ENCODE data around the gene ANTXRL. TPM values are rescaled to one million over a fixed set of nuclear protein-coding genes. Genes with fewer than 3 reads are reported as not detected.
"Not testable (repeated sequence)": the region's sequence is repeated elsewhere in the genome, so short reads cannot be mapped to it uniquely, and the experiment has no call there.

The ANTXRL gene
- total RNA-seq, 4 donors from 2014 or later: not detected

DNA sequence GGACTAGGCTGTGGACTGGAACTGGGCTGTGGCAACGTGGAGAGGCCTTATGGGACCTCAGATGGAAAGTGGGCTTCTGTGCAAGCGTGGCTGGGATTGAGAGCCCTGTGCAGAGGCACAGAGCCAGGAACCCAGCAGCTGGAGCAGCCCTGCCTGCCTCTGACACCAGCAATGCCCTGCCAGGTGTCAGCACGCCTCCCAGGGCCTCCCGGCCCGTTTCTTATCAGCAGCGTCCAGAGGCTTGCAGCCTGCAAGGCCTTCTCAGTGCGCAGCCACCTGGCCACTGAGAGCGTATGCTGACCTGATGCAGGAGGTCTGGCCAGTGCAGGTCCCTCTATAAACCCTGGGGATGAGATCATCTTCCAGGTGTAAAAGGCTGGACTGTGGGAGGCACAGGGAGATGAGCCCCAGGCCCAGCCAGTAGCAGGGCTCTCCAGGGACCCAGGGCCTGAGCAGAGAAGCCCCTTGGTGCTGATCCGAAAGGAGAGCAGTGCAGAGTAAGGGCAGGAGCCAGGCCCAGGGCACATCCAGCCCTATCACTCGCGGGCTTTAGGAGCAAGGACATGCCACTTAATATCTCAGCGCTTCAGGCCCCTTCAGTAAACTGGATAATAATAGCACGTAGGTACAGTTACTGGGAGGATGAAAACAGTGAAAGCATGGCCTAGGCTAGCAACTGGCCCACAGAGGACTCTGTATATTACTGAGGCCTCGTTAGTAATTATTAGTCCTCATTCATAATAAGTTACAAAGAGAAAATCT lies 38.8 kb upstream of the ANTXRL start:
- no peak for DNase-seq
- Histone ChIP-seq H3K4me3 (no peak overlapping the region), H3K27me3 (no peaks in the 10 kb centered on the region), H3K36me3 (no peaks in the 10 kb centered on the region), H3K4me1 (no peaks in the 10 kb centered on the region), H3K27ac (no peak overlapping the region), H3K9me3 (no peaks in the 10 kb centered on the region)
- intact Hi-C loops (cut with DNase I; ENCODE audit: low total_unique reads): no loop called here
- TF ChIP-seq, protein P1, sequence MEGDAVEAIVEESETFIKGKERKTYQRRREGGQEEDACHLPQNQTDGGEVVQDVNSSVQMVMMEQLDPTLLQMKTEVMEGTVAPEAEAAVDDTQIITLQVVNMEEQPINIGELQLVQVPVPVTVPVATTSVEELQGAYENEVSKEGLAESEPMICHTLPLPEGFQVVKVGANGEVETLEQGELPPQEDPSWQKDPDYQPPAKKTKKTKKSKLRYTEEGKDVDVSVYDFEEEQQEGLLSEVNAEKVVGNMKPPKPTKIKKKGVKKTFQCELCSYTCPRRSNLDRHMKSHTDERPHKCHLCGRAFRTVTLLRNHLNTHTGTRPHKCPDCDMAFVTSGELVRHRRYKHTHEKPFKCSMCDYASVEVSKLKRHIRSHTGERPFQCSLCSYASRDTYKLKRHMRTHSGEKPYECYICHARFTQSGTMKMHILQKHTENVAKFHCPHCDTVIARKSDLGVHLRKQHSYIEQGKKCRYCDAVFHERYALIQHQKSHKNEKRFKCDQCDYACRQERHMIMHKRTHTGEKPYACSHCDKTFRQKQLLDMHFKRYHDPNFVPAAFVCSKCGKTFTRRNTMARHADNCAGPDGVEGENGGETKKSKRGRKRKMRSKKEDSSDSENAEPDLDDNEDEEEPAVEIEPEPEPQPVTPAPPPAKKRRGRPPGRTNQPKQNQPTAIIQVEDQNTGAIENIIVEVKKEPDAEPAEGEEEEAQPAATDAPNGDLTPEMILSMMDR (IDR thresholded peaks at IDR 0.05 in 4 of 5, conservative IDR thresholded peaks at IDR 0.05 in 1 of 5): no peak
- TF ChIP-seq POLR2A (IDR thresholded peaks at IDR 0.05): no peak
- in situ Hi-C loops (cut with MboI; ENCODE audit: low sequenced_read_pairs in 4 of 4): no loop called here
- no peak for ATAC-seq

DNA sequence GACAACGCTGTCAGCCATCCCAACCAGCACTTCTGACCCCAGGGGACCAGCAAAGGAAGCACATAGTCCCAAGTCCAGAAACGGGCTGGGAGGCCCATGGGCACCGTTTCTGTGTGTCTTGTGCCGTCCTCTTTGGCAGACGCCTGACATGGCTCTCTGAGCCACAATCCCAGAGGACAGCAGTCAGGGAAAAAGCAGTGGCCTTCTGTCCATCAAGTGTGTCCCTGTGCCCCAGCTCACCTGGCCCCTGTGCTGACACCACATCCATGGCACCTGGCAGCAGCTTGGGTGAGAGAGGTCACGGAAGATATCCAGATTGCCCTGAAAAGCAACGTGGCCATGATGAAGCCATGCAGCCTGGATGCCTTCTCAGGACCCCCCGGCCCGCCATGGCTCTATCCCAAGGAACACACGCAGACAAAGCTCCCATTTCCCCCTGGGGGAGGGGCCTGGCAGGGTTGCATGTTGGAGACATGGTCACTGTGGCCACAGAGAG lies 38.1 kb upstream of the ANTXRL start:
- Histone ChIP-seq H3K27me3 (no peaks in the 10 kb centered on the region), H3K36me3 (no peaks in the 10 kb centered on the region), H3K4me1 (no peaks in the 10 kb centered on the region), H3K9me3 (no peaks in the 10 kb centered on the region), H3K4me3 (no peak overlapping the region), H3K27ac (no peak overlapping the region)
- in situ Hi-C loops (cut with MboI; ENCODE audit: low sequenced_read_pairs in 4 of 4): no loop called here
- DNase-seq (no peak), ATAC-seq (no peak)
- TF ChIP-seq POLR2A (IDR thresholded peaks at IDR 0.05): no peak
- TF ChIP-seq, protein P1 (IDR thresholded peaks at IDR 0.05 in 4 of 5, conservative IDR thresholded peaks at IDR 0.05 in 1 of 5): no peak
- intact Hi-C loops (cut with DNase I; ENCODE audit: low total_unique reads): no loop called here

DNA sequence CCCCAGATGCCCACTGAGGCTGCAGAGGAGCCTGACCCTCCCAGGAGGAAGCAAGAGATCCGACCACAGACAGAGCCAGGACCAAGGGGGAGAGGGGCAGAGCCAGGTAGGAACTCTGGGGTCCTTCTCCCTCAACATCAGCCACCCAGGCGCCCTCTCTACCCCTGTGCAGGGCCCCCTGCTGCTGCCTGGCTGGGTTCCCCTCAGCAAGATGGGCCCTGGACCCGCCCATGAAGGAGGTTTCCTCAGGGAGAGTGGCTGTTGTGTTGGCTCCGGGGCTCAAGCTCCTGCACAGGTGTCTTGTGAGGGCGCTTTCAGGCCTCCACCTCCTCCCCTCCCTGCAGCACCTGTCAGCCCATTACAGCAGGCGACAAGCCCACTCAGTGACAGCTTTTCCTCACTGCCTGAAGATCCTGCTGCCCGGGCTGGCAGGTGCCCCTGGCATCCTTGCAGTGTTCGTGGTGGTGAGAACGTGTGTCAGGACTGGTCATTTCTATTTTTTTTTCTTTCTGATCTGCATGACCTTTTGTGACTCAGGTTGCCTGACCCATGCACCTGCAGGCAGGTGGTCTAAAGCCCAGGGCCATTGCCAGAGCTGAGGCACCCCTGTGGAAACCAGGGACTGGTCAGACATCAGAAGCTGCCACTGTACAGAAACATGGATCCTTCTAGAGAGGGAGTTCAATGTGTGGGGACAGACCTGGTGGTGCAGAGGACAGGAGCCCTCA lies 37.0 kb upstream of the ANTXRL start:
- H3K9me3 ChIP-seq; H3K36me3 ChIP-seq; intact Hi-C loops (cut with DNase I; ENCODE audit: low total_unique reads); H3K27ac ChIP-seq; H3K4me3 ChIP-seq; H3K27me3 ChIP-seq; H3K4me1 ChIP-seq; ATAC-seq; DNase-seq; in situ Hi-C loops (cut with MboI; ENCODE audit: low sequenced_read_pairs in 4 of 4): not testable (repeated sequence)

DNA sequence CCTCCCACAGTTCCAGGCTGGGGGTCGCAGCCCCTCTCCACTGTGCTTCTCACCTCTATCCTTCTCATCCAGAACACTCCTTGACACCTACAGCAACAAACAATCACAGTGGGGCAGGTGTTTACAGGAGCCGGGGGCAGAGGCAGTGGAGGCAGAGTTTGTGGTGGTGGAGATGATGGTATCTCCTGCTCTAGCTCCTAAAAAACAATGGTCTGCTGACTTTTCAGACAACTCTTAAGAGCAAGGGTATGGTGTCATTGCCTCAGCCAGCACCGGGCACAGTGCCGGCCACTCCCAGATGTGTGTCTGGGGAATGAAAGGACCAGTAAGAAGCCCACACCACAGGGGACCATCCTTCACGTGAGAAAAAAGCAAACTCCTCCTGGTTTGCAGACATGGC lies 36.3 kb upstream of the ANTXRL start:
- no peak overlapping the region for H3K4me3 ChIP-seq
- H3K4me1 ChIP-seq: no peaks in the 10 kb centered on the region
- TF ChIP-seq POLR2A (IDR thresholded peaks at IDR 0.05): no peak
- TF ChIP-seq, protein P1 (IDR thresholded peaks at IDR 0.05 in 4 of 5, conservative IDR thresholded peaks at IDR 0.05 in 1 of 5): no peak
- intact Hi-C loops (cut with DNase I; ENCODE audit: low total_unique reads): no loop called here
- ATAC-seq (no peak), DNase-seq (no peak)
- H3K9me3 ChIP-seq: no peaks in the 10 kb centered on the region
- H3K27me3 ChIP-seq: no peaks in the 10 kb centered on the region
- no peak overlapping the region for H3K27ac ChIP-seq
- H3K36me3 ChIP-seq: no peaks in the 10 kb centered on the region
- in situ Hi-C loops (cut with MboI; ENCODE audit: low sequenced_read_pairs in 4 of 4): no loop called here
